ENCODE results near the gene RBMS3. TPM values are rescaled to one million over a fixed set of nuclear protein-coding genes. Genes with fewer than 3 reads are reported as not detected.

Gene RBMS3
- total RNA-seq, 1 experiment from 2014 or later = 8.7 TPM

DNA sequence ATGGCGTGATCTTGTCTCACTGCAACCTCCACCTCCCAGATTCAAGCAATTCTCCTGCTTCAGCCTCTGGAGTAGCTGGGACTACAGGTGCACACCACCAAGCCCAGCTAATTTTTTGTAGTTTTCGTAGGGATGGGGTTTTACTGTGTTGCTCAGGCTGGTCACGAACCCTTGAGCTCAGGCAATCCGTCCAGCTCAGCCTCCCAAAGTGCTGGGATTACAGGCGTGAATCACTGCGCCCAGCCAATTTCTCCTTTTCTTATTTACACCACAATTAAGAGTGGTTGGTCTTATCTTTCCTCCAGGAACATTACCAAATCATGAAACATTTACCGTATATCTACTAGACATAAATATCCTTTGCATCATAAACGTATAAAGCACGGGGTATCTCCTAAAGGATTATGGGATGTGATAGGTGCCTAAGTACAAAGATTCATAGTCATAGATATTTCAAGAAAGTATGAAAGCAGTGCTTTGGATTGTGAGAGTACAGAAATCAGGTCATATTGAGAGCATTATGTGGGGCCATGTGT is 194.5 kb downstream of the RBMS3 start:
- peak; percentile 48 for ATAC-seq
- CTCF ChIA-PET = interaction anchor here (1.4 kb wide), 1 partner anchor 9 kb away, joined by 3 read pairs; no protein-coding TSS in a partner anchor

More for the DNA sequence above, 194.5 kb downstream of the RBMS3 start:
- H3K36me3 Mint-ChIP-seq = peaks cover 8% of the 10 kb centered on the region
- H3K27ac Mint-ChIP-seq = peak overlapping the region; percentile 97
- no peaks in the 10 kb centered on the region for H3K27me3 Mint-ChIP-seq (ENCODE audit: low read depth)
- TF ChIP-seq PRDM15 (CRISPR knock-in tag; IDR thresholded peaks at IDR 0.05) (no peak), TEAD4 (CRISPR knock-in tag; IDR thresholded peaks at IDR 0.05) (no peak), CTCF (IDR thresholded peaks at IDR 0.05) (no peak), E2F5 (CRISPR knock-in tag; IDR thresholded peaks at IDR 0.05) (no peak), ZNF232 (CRISPR knock-in tag; IDR thresholded peaks at IDR 0.05) (no peak), NR3C1 (CRISPR knock-in tag; conservative IDR thresholded peaks at IDR 0.05; ENCODE audit: low read depth) (no peak), ZNF512 (CRISPR knock-in tag; IDR thresholded peaks at IDR 0.05; ENCODE audit: borderline replicate concordance) (no peak), EMX1 (CRISPR knock-in tag; IDR thresholded peaks at IDR 0.05) (no peak), ZMAT4 (CRISPR knock-in tag; IDR thresholded peaks at IDR 0.05) (no peak), CBFB (CRISPR knock-in tag; IDR thresholded peaks at IDR 0.05; ENCODE audit: low read depth) (no peak)
- TF ChIP-seq, protein P1, sequence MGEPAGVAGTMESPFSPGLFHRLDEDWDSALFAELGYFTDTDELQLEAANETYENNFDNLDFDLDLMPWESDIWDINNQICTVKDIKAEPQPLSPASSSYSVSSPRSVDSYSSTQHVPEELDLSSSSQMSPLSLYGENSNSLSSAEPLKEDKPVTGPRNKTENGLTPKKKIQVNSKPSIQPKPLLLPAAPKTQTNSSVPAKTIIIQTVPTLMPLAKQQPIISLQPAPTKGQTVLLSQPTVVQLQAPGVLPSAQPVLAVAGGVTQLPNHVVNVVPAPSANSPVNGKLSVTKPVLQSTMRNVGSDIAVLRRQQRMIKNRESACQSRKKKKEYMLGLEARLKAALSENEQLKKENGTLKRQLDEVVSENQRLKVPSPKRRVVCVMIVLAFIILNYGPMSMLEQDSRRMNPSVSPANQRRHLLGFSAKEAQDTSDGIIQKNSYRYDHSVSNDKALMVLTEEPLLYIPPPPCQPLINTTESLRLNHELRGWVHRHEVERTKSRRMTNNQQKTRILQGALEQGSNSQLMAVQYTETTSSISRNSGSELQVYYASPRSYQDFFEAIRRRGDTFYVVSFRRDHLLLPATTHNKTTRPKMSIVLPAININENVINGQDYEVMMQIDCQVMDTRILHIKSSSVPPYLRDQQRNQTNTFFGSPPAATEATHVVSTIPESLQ (CRISPR knock-in tag; IDR thresholded peaks at IDR 0.05) = no peak
- TF ChIP-seq, protein P2, sequence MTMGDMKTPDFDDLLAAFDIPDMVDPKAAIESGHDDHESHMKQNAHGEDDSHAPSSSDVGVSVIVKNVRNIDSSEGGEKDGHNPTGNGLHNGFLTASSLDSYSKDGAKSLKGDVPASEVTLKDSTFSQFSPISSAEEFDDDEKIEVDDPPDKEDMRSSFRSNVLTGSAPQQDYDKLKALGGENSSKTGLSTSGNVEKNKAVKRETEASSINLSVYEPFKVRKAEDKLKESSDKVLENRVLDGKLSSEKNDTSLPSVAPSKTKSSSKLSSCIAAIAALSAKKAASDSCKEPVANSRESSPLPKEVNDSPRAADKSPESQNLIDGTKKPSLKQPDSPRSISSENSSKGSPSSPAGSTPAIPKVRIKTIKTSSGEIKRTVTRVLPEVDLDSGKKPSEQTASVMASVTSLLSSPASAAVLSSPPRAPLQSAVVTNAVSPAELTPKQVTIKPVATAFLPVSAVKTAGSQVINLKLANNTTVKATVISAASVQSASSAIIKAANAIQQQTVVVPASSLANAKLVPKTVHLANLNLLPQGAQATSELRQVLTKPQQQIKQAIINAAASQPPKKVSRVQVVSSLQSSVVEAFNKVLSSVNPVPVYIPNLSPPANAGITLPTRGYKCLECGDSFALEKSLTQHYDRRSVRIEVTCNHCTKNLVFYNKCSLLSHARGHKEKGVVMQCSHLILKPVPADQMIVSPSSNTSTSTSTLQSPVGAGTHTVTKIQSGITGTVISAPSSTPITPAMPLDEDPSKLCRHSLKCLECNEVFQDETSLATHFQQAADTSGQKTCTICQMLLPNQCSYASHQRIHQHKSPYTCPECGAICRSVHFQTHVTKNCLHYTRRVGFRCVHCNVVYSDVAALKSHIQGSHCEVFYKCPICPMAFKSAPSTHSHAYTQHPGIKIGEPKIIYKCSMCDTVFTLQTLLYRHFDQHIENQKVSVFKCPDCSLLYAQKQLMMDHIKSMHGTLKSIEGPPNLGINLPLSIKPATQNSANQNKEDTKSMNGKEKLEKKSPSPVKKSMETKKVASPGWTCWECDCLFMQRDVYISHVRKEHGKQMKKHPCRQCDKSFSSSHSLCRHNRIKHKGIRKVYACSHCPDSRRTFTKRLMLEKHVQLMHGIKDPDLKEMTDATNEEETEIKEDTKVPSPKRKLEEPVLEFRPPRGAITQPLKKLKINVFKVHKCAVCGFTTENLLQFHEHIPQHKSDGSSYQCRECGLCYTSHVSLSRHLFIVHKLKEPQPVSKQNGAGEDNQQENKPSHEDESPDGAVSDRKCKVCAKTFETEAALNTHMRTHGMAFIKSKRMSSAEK (CRISPR knock-in tag; IDR thresholded peaks at IDR 0.05; ENCODE audit: borderline replicate concordance) = no peak
- POLR2A ChIA-PET = no interaction called here
- peaks cover 37% of the 10 kb centered on the region for H3K4me1 Mint-ChIP-seq
- peak overlapping the region; percentile 3; the same call in 1 of the 2 replicates for H3K4me3 Mint-ChIP-seq
- H3K9me3 Mint-ChIP-seq = peaks cover 13% of the 10 kb centered on the region
- DNase-seq (ENCODE audit: low spot score) = no peak

All from WTC11 (cell line).